ENCODE measurements around the gene MYLK2.

DNA sequence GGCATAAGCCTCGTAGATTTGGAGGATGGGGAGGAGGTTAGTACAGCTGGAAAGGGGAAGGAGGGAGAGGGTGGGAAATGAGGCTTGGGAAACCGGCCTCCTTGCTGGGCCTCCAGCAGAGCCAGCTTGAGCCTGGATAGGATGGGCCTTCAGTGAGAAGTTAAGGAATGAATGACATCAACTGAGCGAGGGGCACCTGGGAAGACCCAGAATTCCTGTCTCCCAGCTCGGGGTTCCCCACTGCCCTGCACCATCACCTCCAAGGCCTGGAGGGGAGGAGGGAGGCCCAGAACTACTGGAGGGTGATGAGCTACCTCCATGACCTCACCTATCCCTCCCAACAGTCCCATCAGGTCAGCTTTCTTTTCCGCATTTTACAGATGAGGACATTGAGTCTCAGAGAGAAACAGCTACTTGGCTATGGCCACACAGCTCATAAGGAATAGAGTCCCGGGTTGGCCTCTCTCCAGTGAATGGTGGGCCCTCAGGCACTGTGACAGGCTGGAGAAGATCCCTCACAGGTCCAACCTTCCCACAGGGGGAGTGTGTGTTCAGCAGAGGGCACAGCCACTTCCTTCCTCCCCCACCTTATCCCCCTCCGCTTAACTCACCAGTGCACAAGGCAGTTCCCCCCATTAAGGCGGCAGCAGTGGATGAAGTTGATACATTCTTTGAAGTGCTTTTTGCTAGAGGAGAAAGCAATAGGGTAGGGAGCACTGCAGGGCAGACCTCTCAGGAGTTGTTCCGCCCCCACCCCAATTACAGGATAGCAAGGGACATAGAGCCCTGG lies 44.3 kb downstream of the MYLK2 start:
- TF ChIP-seq, protein P1, sequence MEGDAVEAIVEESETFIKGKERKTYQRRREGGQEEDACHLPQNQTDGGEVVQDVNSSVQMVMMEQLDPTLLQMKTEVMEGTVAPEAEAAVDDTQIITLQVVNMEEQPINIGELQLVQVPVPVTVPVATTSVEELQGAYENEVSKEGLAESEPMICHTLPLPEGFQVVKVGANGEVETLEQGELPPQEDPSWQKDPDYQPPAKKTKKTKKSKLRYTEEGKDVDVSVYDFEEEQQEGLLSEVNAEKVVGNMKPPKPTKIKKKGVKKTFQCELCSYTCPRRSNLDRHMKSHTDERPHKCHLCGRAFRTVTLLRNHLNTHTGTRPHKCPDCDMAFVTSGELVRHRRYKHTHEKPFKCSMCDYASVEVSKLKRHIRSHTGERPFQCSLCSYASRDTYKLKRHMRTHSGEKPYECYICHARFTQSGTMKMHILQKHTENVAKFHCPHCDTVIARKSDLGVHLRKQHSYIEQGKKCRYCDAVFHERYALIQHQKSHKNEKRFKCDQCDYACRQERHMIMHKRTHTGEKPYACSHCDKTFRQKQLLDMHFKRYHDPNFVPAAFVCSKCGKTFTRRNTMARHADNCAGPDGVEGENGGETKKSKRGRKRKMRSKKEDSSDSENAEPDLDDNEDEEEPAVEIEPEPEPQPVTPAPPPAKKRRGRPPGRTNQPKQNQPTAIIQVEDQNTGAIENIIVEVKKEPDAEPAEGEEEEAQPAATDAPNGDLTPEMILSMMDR (optimal IDR thresholded peaks at IDR 0.05 in 1 of 3, IDR thresholded peaks at IDR 0.05 in 1 of 3, conservative IDR thresholded peaks at IDR 0.05 in 1 of 3; ENCODE audit: extremely low read depth in 1 of 3, insufficient read depth in 2 of 3, low read length in 3 of 3): no peak
- TF ChIP-seq EZH2 (IDR thresholded peaks at IDR 0.05; ENCODE audit: low read length): no peak

Measured in keratinocyte (primary cell).